ENCODE results near the gene RUSC2. TPM values are rescaled to one million over a fixed set of nuclear protein-coding genes. Genes with fewer than 3 reads are reported as not detected.

RUSC2 gene
- total RNA-seq, 1 experiment from 2014 or later: 10.7 TPM

DNA sequence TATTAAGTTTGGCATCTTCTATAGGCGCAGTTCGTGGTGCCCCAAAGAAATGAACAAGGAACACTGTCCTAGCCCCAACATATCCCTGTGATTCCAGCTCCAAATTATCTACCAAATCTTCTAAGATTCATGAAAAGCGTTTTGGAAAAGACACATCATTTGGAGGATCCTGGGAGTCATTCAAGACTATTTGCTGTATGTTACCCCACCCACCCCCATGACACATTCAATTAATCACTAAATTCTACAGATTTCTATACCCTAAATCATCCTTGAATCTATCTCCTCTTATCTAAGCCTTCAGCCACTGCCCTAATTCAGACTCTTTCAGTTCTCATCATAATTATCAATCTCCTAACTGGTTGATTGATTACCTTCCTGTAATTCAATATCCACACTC lies 5.5 kb upstream of the RUSC2 start:
- ATAC-seq (no peak), DNase-seq (peak; percentile 33)
- BruUV-seq (replicated peaks): no TSS peak
- H3K27me3 ChIP-seq (ENCODE audit: low read length): no peaks in the 10 kb centered on the region
- peaks cover 16% of the 10 kb centered on the region for H3K4me1 ChIP-seq (ENCODE audit: insufficient read depth, low read length)
- H3K9me3 ChIP-seq (ENCODE audit: low read length): no peaks in the 10 kb centered on the region
- H3K9ac ChIP-seq (ENCODE audit: low read length): no peak overlapping the region
- intact Hi-C loops (cut with micrococcal nuclease): no loop called here
- TF ChIP-seq EZH2 (IDR thresholded peaks at IDR 0.05; ENCODE audit: low read length, unreplicated experiment) (no peak), EZH2phosphoT487 (IDR thresholded peaks at IDR 0.05; ENCODE audit: borderline replicate concordance, low read length) (no peak)
- TF ChIP-seq, protein P1, sequence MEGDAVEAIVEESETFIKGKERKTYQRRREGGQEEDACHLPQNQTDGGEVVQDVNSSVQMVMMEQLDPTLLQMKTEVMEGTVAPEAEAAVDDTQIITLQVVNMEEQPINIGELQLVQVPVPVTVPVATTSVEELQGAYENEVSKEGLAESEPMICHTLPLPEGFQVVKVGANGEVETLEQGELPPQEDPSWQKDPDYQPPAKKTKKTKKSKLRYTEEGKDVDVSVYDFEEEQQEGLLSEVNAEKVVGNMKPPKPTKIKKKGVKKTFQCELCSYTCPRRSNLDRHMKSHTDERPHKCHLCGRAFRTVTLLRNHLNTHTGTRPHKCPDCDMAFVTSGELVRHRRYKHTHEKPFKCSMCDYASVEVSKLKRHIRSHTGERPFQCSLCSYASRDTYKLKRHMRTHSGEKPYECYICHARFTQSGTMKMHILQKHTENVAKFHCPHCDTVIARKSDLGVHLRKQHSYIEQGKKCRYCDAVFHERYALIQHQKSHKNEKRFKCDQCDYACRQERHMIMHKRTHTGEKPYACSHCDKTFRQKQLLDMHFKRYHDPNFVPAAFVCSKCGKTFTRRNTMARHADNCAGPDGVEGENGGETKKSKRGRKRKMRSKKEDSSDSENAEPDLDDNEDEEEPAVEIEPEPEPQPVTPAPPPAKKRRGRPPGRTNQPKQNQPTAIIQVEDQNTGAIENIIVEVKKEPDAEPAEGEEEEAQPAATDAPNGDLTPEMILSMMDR (conservative IDR thresholded peaks at IDR 0.05; ENCODE audit: low read depth, low read length): no peak
- ChIA-PET CTCF (no interaction called here), POLR2A (ENCODE audit: unreplicated experiment) (no interaction called here)
- H3K9me2 ChIP-seq (replicated peaks; ENCODE audit: low read length): no peaks in the 10 kb centered on the region
- H4K20me1 ChIP-seq (ENCODE audit: low read length): no peaks in the 10 kb centered on the region
- H3K27ac ChIP-seq (ENCODE audit: low read length): no peak overlapping the region
- peaks cover 16% of the 10 kb centered on the region for H3K79me2 ChIP-seq (ENCODE audit: low read length)
- H3F3A ChIP-seq (ENCODE audit: low read length, unreplicated experiment): no peaks in the 10 kb centered on the region
- no peak overlapping the region for H3K4me2 ChIP-seq (ENCODE audit: low read length)
- no peaks in the 10 kb centered on the region for H3K36me3 ChIP-seq (ENCODE audit: low read depth, low read length)
- H3K4me3 ChIP-seq (ENCODE audit: low read length): no peak overlapping the region
- H2AFZ ChIP-seq (ENCODE audit: low read length): no peak overlapping the region

DNA sequence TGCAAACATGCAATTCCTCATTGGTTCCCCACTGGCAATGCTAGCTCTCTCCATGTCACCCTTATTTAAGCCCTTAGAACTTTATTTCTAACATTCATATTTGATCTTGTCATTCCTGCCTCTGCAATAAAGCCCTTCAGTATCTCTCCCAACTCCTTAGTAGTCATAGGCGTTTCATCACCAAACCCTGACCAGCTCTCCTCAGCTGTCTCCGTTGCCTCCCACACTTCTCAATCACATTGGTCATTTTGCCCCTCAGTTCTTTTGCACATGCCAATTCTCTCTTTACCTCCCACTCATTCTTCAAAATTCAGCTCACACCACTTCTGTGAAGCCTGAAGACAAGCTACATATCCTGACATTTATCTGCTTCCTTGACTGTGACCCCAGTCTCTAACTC lies 2.8 kb upstream of the RUSC2 start:
- Histone ChIP-seq H3K4me3 (ENCODE audit: low read length) (no peak overlapping the region), H3K9me3 (ENCODE audit: low read length) (no peaks in the 10 kb centered on the region), H3K27me3 (ENCODE audit: low read length) (no peaks in the 10 kb centered on the region), H3K4me1 (ENCODE audit: insufficient read depth, low read length) (peaks cover 28% of the 10 kb centered on the region), H3F3A (ENCODE audit: low read length, unreplicated experiment) (no peaks in the 10 kb centered on the region), H3K4me2 (ENCODE audit: low read length) (no peak overlapping the region), H3K9me2 (replicated peaks; ENCODE audit: low read length) (no peaks in the 10 kb centered on the region), H2AFZ (ENCODE audit: low read length) (no peak overlapping the region), H3K27ac (ENCODE audit: low read length) (no peak overlapping the region), H3K36me3 (ENCODE audit: low read depth, low read length) (no peaks in the 10 kb centered on the region), H3K79me2 (ENCODE audit: low read length) (peaks cover 38% of the 10 kb centered on the region), H4K20me1 (ENCODE audit: low read length) (no peaks in the 10 kb centered on the region), H3K9ac (ENCODE audit: low read length) (no peak overlapping the region)
- TF ChIP-seq EZH2phosphoT487 (IDR thresholded peaks at IDR 0.05; ENCODE audit: borderline replicate concordance, low read length) (no peak), EZH2 (IDR thresholded peaks at IDR 0.05; ENCODE audit: low read length, unreplicated experiment) (no peak)
- TF ChIP-seq, protein P1 (conservative IDR thresholded peaks at IDR 0.05; ENCODE audit: low read depth, low read length): no peak
- ChIA-PET CTCF (no interaction called here), POLR2A (ENCODE audit: unreplicated experiment) (no interaction called here)
- ATAC-seq (no peak), DNase-seq (no peak)
- BruUV-seq (replicated peaks): no TSS peak
- intact Hi-C loops (cut with micrococcal nuclease): no loop called here

DNA sequence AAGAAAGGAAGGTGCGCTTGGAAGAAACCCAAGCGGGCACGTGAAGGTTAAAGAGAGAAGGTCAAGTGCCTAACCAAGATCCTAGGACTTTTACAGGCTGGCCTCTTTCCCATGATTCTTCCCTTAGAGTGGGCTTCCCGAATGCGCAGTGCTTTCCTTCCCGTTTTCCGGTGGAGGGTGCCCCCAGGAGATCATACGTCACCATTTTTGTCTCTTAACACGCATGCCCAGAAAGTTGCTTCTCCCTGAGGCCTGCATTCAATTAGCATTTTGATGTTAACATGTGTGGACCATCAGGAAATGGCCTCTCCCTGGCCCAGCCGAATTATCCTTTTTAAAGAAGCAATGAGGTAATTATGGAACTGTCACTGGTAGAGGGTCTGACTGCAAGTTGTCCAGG lies 1.9 kb upstream of the RUSC2 start:
- no peaks in the 10 kb centered on the region for H3F3A ChIP-seq (ENCODE audit: low read length, unreplicated experiment)
- peaks cover 31% of the 10 kb centered on the region for H3K4me1 ChIP-seq (ENCODE audit: insufficient read depth, low read length)
- no peaks in the 10 kb centered on the region for H3K9me2 ChIP-seq (replicated peaks; ENCODE audit: low read length)
- ChIA-PET CTCF (no interaction called here), POLR2A (ENCODE audit: unreplicated experiment) (no interaction called here)
- H4K20me1 ChIP-seq (ENCODE audit: low read length): no peaks in the 10 kb centered on the region
- H3K9ac ChIP-seq (ENCODE audit: low read length): no peak overlapping the region
- no peak overlapping the region for H2AFZ ChIP-seq (ENCODE audit: low read length)
- no peak overlapping the region for H3K4me2 ChIP-seq (ENCODE audit: low read length)
- intact Hi-C loops (cut with micrococcal nuclease): no loop called here
- H3K27me3 ChIP-seq (ENCODE audit: low read length): no peaks in the 10 kb centered on the region
- DNase-seq (no peak), ATAC-seq (no peak)
- TF ChIP-seq EZH2 (IDR thresholded peaks at IDR 0.05; ENCODE audit: low read length, unreplicated experiment): no peak
- TF ChIP-seq, protein P1 (conservative IDR thresholded peaks at IDR 0.05; ENCODE audit: low read depth, low read length): no peak
- no peak for TF ChIP-seq EZH2phosphoT487 (IDR thresholded peaks at IDR 0.05; ENCODE audit: borderline replicate concordance, low read length)
- H3K4me3 ChIP-seq (ENCODE audit: low read length): no peak overlapping the region
- no peaks in the 10 kb centered on the region for H3K9me3 ChIP-seq (ENCODE audit: low read length)
- H3K36me3 ChIP-seq (ENCODE audit: low read depth, low read length): 0 out of 2 replicates have a peak, but pooled peaks cover under 1% of the 10 kb centered on the region
- H3K27ac ChIP-seq (ENCODE audit: low read length): no peak overlapping the region
- H3K79me2 ChIP-seq (ENCODE audit: low read length): peaks cover 47% of the 10 kb centered on the region
- no TSS peak for BruUV-seq (replicated peaks)

Data from PC-3 (cell line).